K562 (cell line): ENCODE measurements around the gene PUM1. TPM values are rescaled to one million over a fixed set of nuclear protein-coding genes. Genes with fewer than 3 reads are reported as not detected.

Experiments used
- ATF3 ChIP-seq, 2 experiments: fragments of 450-650 bp in 1 of 2; sonication (generic) in 1 of 2; formaldehyde crosslinking in 1 of 2; IDR thresholded peaks in 1 of 2; conservative IDR thresholded peaks in 1 of 2; 2 replicates each; pipeline versions ENCODE4 v1.6.1 to v1.8.1; 2016 to 2023; ENCODE audit warnings: mild to moderate bottlenecking in 2 of 2, moderate library complexity in 2 of 2, inconsistent platforms in 1 of 2, missing genetic modification reagents in 1 of 2
- BRF1 ChIP-seq: IDR thresholded peaks from 3 replicates; pipeline ENCODE4 v1.6.1; 2011; ENCODE audit warnings: borderline replicate concordance, mild to moderate bottlenecking; ENCODE audit not compliant: insufficient read length; ENCODE audit errors: extremely low read depth
- CBX2 ChIP-seq: fragments of 200-600 bp; sonication (generic); IDR thresholded peaks from one replicate; pipeline ENCODE4 v1.6.1; 2012; ENCODE audit warnings: mild to moderate bottlenecking, low read length, inconsistent platforms; ENCODE audit not compliant: insufficient read depth, poor library complexity, severe bottlenecking
- CTBP1 ChIP-seq: fragments of 450-650 bp; IDR thresholded peaks from 2 replicates; pipeline ENCODE4 v1.6.1; 2016; ENCODE audit warnings: borderline replicate concordance
- ESRRA ChIP-seq: fragments of 450-650 bp; IDR thresholded peaks from 2 replicates; pipeline ENCODE4 v1.6.1; 2014; ENCODE audit warnings: low read depth, mild to moderate bottlenecking, moderate library complexity, borderline replicate concordance
- GABPB1 ChIP-seq: sonication (generic); formaldehyde crosslinking; IDR thresholded peaks from 2 replicates; pipeline ENCODE4 v1.8.0; 2022; ENCODE audit warnings: mild to moderate bottlenecking, missing genetic modification reagents
- HSF4 ChIP-seq: fragments of 250-450 bp; sonication (Bioruptor Pico); IDR thresholded peaks from 2 replicates; pipeline ENCODE4 v2.1.2; 2022; ENCODE audit warnings: mild to moderate bottlenecking, moderate library complexity, borderline replicate concordance
- JUND ChIP-seq, 2 experiments: IDR thresholded peaks; 2 replicates in 1 of 2; 3 replicates in 1 of 2; pipeline ENCODE4 v1.6.1; 2011; ENCODE audit warnings: borderline replicate concordance in 2 of 2, low read depth in 2 of 2, low read length in 2 of 2, improper control_type of control experiment in 1 of 2, missing biosample characterization in 1 of 2, missing genetic modification characterization in 1 of 2, missing genetic modification reagents in 1 of 2
- LARP7 ChIP-seq: fragments of 450-650 bp; IDR thresholded peaks from 2 replicates; pipeline ENCODE4 v1.6.1; 2016
- LCOR ChIP-seq: sonication (generic); formaldehyde crosslinking; IDR thresholded peaks from 2 replicates; pipeline ENCODE4 v1.8.0; 2022; ENCODE audit warnings: mild to moderate bottlenecking, missing genetic modification reagents
- MECOM ChIP-seq: fragments of 250-450 bp; sonication (Bioruptor Pico); IDR thresholded peaks from 2 replicates; pipeline ENCODE4 v1.8.0; 2022; ENCODE audit warnings: inconsistent platforms
- NCOA6 ChIP-seq: fragments of 450-650 bp; IDR thresholded peaks from 2 replicates; pipeline ENCODE4 v1.6.1; 2017; ENCODE audit warnings: mild to moderate bottlenecking
- NCOR1 ChIP-seq: fragments of 450-650 bp; IDR thresholded peaks from 2 replicates; pipeline ENCODE4 v1.6.1; 2016; ENCODE audit warnings: mild to moderate bottlenecking, moderate library complexity
- NFE2 ChIP-seq: IDR thresholded peaks from 2 replicates; pipeline ENCODE4 v1.6.1; 2014; ENCODE audit warnings: antibody characterized with exemption, low read depth
- NR0B1 ChIP-seq: fragments of 450-650 bp; IDR thresholded peaks from one replicate; pipeline ENCODE4 v1.6.1; 2018; ENCODE audit warnings: mild to moderate bottlenecking, moderate library complexity; ENCODE audit not compliant: partially characterized antibody
- NR2C2 ChIP-seq, 2 experiments: fragments of 200-800 bp in 1 of 2; sonication (Bioruptor generic) in 1 of 2; sonication (generic) in 1 of 2; formaldehyde crosslinking in 1 of 2; IDR thresholded peaks; 2 replicates each; pipeline versions ENCODE4 v1.6.1 to v1.8.0; 2016 to 2022; ENCODE audit warnings: mild to moderate bottlenecking in 1 of 2, missing compliant biosample characterization in 1 of 2, missing genetic modification characterization in 1 of 2, missing genetic modification reagents in 1 of 2
- RCOR1 ChIP-seq, 2 experiments: IDR thresholded peaks; 2 replicates each; pipeline ENCODE4 v1.6.1; 2012; ENCODE audit warnings: low read depth in 2 of 2, low read length in 2 of 2, borderline replicate concordance in 1 of 2, improper control_type of control experiment in 1 of 2
- SAFB ChIP-seq: fragments of 200-400 bp; formaldehyde crosslinking; IDR thresholded peaks from 2 replicates; pipeline ENCODE4 v1.6.1; 2017; ENCODE audit warnings: low read depth, low read length, borderline replicate concordance
- SMAD1 ChIP-seq: fragments of 150-350 bp; IDR thresholded peaks from 2 replicates; pipeline ENCODE4 v1.6.1; 2014; ENCODE audit warnings: low read length, low read depth; ENCODE audit not compliant: partially characterized antibody
- SNRNP70 ChIP-seq: fragments of 200-400 bp; formaldehyde crosslinking; optimal IDR thresholded peaks from 2 replicates; pipeline ENCODE3; 2017; ENCODE audit warnings: low read depth, low read length
- TAL1 ChIP-seq: fragments of 450-650 bp; IDR thresholded peaks from 2 replicates; pipeline ENCODE4 v1.6.1; 2016; ENCODE audit warnings: mild to moderate bottlenecking
- ZKSCAN1 ChIP-seq: fragments of 150-350 bp; IDR thresholded peaks from 2 replicates; pipeline ENCODE4 v1.6.1; 2016; ENCODE audit warnings: low read depth, low read length
- ZNF217 ChIP-seq: sonication (generic); formaldehyde crosslinking; IDR thresholded peaks from 2 replicates; pipeline ENCODE4 v1.8.0; 2022; ENCODE audit warnings: mild to moderate bottlenecking, missing genetic modification reagents
- ZNF436 ChIP-seq: fragments of 250-450, 450-650 bp; sonication (Bioruptor Pico); formaldehyde crosslinking; IDR thresholded peaks from 2 replicates; pipeline ENCODE4 v1.7.0; 2020; ENCODE audit warnings: mild to moderate bottlenecking
- polyA plus RNA-seq, 8 experiments: library from polyadenylated mRNA; depleted of rRNA in 4 of 8; stranded (reverse) in 5 of 8; unstranded in 3 of 8; fragments of >200 nt; fragmentation: Nextera tagmentation in 2 of 8; fragmentation: Illumina TruSeq in 1 of 8; extraction: Ambion mirVana in 2 of 8; extraction: Trizol in 1 of 8; gene quantifications; 2 replicates each; pipeline versions ENCODE4 v1.2.1 to v1.2.3, GENCODE V29; 2011 to 2014; ENCODE audit warnings: inconsistent platforms in 1 of 8, missing spikeins in 1 of 8
- total RNA-seq, 7 experiments: library from RNA; depleted of rRNA in 6 of 7; stranded (reverse); fragments of >200 nt in 6 of 7; fragmentation: Illumina TruSeq in 2 of 7; extraction: Trizol in 2 of 7; gene quantifications; 2 replicates each; pipeline versions ENCODE4 v1.2.1 to v1.2.3, GENCODE V29; 2011 to 2021; ENCODE audit warnings: low replicate concordance in 1 of 7
- TF ChIP-seq, protein P1 (sequence below): fragments of 450-650 bp; IDR thresholded peaks from 2 replicates; pipeline ENCODE4 v1.6.1; 2016; ENCODE audit warnings: missing biosample characterization, missing genetic modification characterization

The PUM1 gene
- total and polyA plus RNA-seq, 9 of the 15 experiments (the other 6 are each of a cell fraction or from before 2014, with no cell fraction given): 37.7 to 104 (median 55.7) TPM

DNA sequence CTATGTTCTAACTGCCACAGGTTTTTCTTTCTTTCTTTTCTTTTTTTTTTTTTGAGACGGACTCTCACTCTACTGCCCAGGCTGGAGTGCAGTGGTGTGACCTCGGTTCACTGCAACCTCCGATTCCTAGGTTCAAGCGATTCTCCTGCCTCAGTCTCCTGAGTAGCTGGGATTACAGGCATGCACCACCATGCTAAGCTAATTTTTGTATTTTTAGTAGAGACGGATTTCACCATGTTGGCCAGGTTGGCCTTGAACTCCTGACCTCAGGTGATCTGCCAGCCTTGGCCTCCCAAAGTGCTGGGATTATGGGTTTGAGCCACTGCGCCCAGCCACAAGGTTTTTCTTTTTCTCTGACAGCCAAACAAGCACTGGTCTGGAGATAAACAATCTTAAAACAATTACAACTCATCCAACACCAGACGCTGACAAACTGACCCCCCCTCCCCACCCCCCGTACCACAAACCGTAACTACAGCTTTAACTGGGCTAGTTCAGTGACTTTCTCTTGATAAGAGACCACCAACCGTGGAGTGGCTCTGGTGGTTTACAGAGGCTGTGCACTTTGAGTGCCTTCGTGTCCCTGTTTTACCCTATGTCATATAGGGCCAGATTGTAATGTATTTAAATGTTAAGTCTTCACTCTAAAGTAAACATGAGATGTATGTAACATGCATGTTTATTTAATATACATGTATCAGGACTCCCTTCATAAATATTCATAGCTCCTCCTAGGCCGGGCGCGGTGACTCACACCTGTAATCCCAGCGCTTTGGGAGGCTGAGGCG lies 19.5 kb upstream of the PUM1 start (continued):
- TF ChIP-seq, protein P1, sequence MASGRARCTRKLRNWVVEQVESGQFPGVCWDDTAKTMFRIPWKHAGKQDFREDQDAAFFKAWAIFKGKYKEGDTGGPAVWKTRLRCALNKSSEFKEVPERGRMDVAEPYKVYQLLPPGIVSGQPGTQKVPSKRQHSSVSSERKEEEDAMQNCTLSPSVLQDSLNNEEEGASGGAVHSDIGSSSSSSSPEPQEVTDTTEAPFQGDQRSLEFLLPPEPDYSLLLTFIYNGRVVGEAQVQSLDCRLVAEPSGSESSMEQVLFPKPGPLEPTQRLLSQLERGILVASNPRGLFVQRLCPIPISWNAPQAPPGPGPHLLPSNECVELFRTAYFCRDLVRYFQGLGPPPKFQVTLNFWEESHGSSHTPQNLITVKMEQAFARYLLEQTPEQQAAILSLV (tag): 0 out of 2 replicates have a peak, but pooled peaks have one; percentile 13
- 0 out of 2 replicates have a peak, but pooled peaks have one; percentile 23 for TF ChIP-seq MECOM (CRISPR knock-in tag)
- TF ChIP-seq TAL1: no peak
- TF ChIP-seq SAFB: no peak
- no peak for TF ChIP-seq JUND (IDR thresholded peaks at IDR 0.05; ENCODE audit: borderline replicate concordance, low read depth, low read length)
- TF ChIP-seq JUND (tag; IDR thresholded peaks at IDR 0.05; ENCODE audit: borderline replicate concordance, low read depth, low read length): peak; percentile 6; the same call in 1 of the 3 replicates
- TF ChIP-seq SMAD1: peak; percentile 58
- peak; percentile 55 for TF ChIP-seq NFE2
- TF ChIP-seq NR0B1: no peak
- TF ChIP-seq LARP7: peak; percentile 86
- TF ChIP-seq RCOR1 (IDR thresholded peaks at IDR 0.05; ENCODE audit: borderline replicate concordance in 1 of 2, low read depth in 2 of 2, low read length in 2 of 2): peak; percentile 37 to 84; a peak in 1 of 4 replicates
- TF ChIP-seq GABPB1: 0 out of 2 replicates have a peak, but pooled peaks have one; percentile 36
- no peak for TF ChIP-seq LCOR (CRISPR knock-in tag)
- TF ChIP-seq ZKSCAN1: no peak
- TF ChIP-seq HSF4 (CRISPR knock-in tag): no peak
- TF ChIP-seq ZNF217 (CRISPR knock-in tag): no peak
- TF ChIP-seq NR2C2 (CRISPR knock-in tag; IDR thresholded peaks at IDR 0.05): no peak
- TF ChIP-seq NR2C2 (tag; IDR thresholded peaks at IDR 0.05): peak; percentile 16; the same call in 1 of the 2 replicates
- no peak for TF ChIP-seq BRF1
- no peak for TF ChIP-seq NCOA6
- TF ChIP-seq SNRNP70: no peak
- 0 out of 2 replicates have a peak, but pooled peaks have one; percentile 15 for TF ChIP-seq CTBP1
- TF ChIP-seq CBX2: no peak
- TF ChIP-seq ESRRA: peak; percentile 41; the same call in 1 of the 2 replicates
- peak; percentile 52 for TF ChIP-seq NCOR1
- TF ChIP-seq ATF3 (IDR thresholded peaks at IDR 0.05): peak; percentile 90
- TF ChIP-seq ATF3 (CRISPR knock-in tag; conservative IDR thresholded peaks at IDR 0.05): no peak
- no peak for TF ChIP-seq ZNF436 (CRISPR knock-in tag)
